ENCODE data around the gene SUMO4.

GRCh38 chr6:149431905-149432775, 32.1 kb downstream of the SUMO4 start:
- TF ChIP-seq ZBTB40 (IDR thresholded peaks at IDR 0.05; ENCODE audit: borderline replicate concordance) (no peak), SMAD1 (IDR thresholded peaks at IDR 0.05; ENCODE audit: low read depth, partially characterized antibody) (no peak), USF1 (IDR thresholded peaks at IDR 0.05; ENCODE audit: borderline replicate concordance, extremely low read length, insufficient read depth, low read depth, low read length) (no peak), TBL1XR1 (IDR thresholded peaks at IDR 0.05; ENCODE audit: low read depth, low read length) (no peak), CTCF (IDR thresholded peaks at IDR 0.05 in 2 of 3, conservative IDR thresholded peaks at IDR 0.05 in 1 of 3; ENCODE audit: control insufficient read depth in 2 of 3, extremely low read depth in 1 of 3, insufficient read depth in 1 of 3, low read depth in 3 of 3, low read length in 3 of 3) (peak; percentile 87 to 95 (median 93)), CEBPZ (IDR thresholded peaks at IDR 0.05; ENCODE audit: low read depth, low read length) (no peak), FOXK2 (IDR thresholded peaks at IDR 0.05) (no peak), CHD2 (IDR thresholded peaks at IDR 0.05; ENCODE audit: borderline replicate concordance, low read depth, low read length) (no peak), EZH2 (IDR thresholded peaks at IDR 0.05; ENCODE audit: borderline replicate concordance, control insufficient read depth, low read depth, low read length) (no peak), RFX5 (IDR thresholded peaks at IDR 0.05; ENCODE audit: low read depth, low read length) (no peak), SPI1 (IDR thresholded peaks at IDR 0.05; ENCODE audit: borderline replicate concordance, insufficient read depth, low read depth, low read length) (no peak), PBX3 (IDR thresholded peaks at IDR 0.05; ENCODE audit: insufficient replicate concordance, low read depth, low read length) (no peak), CHD4 (IDR thresholded peaks at IDR 0.05) (no peak), E2F4 (IDR thresholded peaks at IDR 0.05; ENCODE audit: low read depth, low read length) (no peak)
